CD14-positive monocyte (primary cell): Measurements from ENCODE around the gene C17orf78. TPM values are rescaled to one million over a fixed set of nuclear protein-coding genes. Genes with fewer than 3 reads are reported as not detected.

ENCODE experiments used
- DNase-seq, 3 donors: peaks; one replicate each; pipeline ENCODE4 v3.0.0-alpha.2; 2011 to 2022
- H2AFZ ChIP-seq: 2 replicates; pipeline ENCODE4 v1.6.0; 2012; ENCODE audit warnings: mild to moderate bottlenecking, low read depth, low read length, inconsistent platforms; ENCODE audit not compliant: insufficient read depth, poor library complexity, severe bottlenecking
- H3K27ac ChIP-seq, 2 donors: 1 replicate in 1 of 2; 2 replicates in 1 of 2; pipeline ENCODE4 v1.5.1; 2012 to 2013; ENCODE audit warnings: low read length in 2 of 2, control low read depth in 1 of 2, inconsistent platforms in 1 of 2, low read depth in 1 of 2, mild to moderate bottlenecking in 1 of 2
- H3K27me3 ChIP-seq, 2 donors: one replicate each; pipeline versions ENCODE4 v1.6.0 to v1.6.1; 2011 to 2013; ENCODE audit warnings: low read length in 2 of 2; ENCODE audit not compliant: control insufficient read depth in 2 of 2, insufficient read depth in 2 of 2
- H3K36me3 ChIP-seq, 2 donors: replicated peaks in 1 of 2; 1 replicate in 1 of 2; 2 replicates in 1 of 2; pipeline versions ENCODE4 v1.5.1 to v1.6.1; 2012 to 2013; ENCODE audit warnings: low read length in 2 of 2, control low read depth in 1 of 2, inconsistent platforms in 1 of 2, mild to moderate bottlenecking in 1 of 2; ENCODE audit not compliant: insufficient read depth in 2 of 2, control insufficient read depth in 1 of 2
- H3K4me1 ChIP-seq, 2 donors: 1 replicate in 1 of 2; 2 replicates in 1 of 2; pipeline versions ENCODE4 v1.5.1 to v1.6.1; 2012 to 2013; ENCODE audit warnings: low read length in 2 of 2, control low read depth in 1 of 2, inconsistent platforms in 1 of 2, mild to moderate bottlenecking in 1 of 2, moderate library complexity in 1 of 2; ENCODE audit not compliant: insufficient read depth in 2 of 2, control insufficient read depth in 1 of 2
- H3K4me2 ChIP-seq: replicated peaks from 2 replicates; pipeline ENCODE3; 2012; ENCODE audit warnings: low read length, moderate library complexity, mild to moderate bottlenecking; ENCODE audit not compliant: poor library complexity, severe bottlenecking; ENCODE audit errors: extremely low read depth
- H3K4me3 ChIP-seq, 3 experiments: fragments of 200-600 bp in 1 of 3; sonication (generic) in 1 of 3; replicated peaks in 1 of 3; 1 replicate in 2 of 3; 2 replicates in 1 of 3; pipeline ENCODE4 v1.5.1; 2011 to 2013; ENCODE audit warnings: low read length in 3 of 3, mild to moderate bottlenecking in 3 of 3, control low read depth in 2 of 3, low read depth in 2 of 3, inconsistent platforms in 1 of 3, moderate library complexity in 1 of 3
- H3K79me2 ChIP-seq: 2 replicates; pipeline ENCODE4 v1.6.0; 2012; ENCODE audit warnings: mild to moderate bottlenecking, control low read depth, inconsistent platforms, low read length, moderate library complexity; ENCODE audit not compliant: insufficient read depth
- H3K9ac ChIP-seq: 2 replicates; pipeline ENCODE4 v1.6.0; 2017; ENCODE audit warnings: low read length, mild to moderate bottlenecking; ENCODE audit not compliant: insufficient read depth, poor library complexity, severe bottlenecking
- H3K9me3 ChIP-seq, 2 donors: replicated peaks in 1 of 2; 1 replicate in 1 of 2; 2 replicates in 1 of 2; pipeline versions ENCODE4 v1.5.1 to v1.6.1; 2012 to 2013; ENCODE audit warnings: low read length in 2 of 2, control low read depth in 1 of 2; ENCODE audit not compliant: control insufficient read depth in 1 of 2, insufficient read depth in 1 of 2
- H4K20me1 ChIP-seq: 2 replicates; pipeline ENCODE4 v1.6.0; 2012; ENCODE audit warnings: mild to moderate bottlenecking, low read length, control low read depth, moderate library complexity; ENCODE audit not compliant: insufficient read depth
- H3K27ac Mint-ChIP-seq, 7 donors: one replicate each; pipeline ENCODE4 v1.8.0; 2020; ENCODE audit warnings: mild to moderate bottlenecking in 7 of 7, mixed read lengths in 7 of 7, moderate library complexity in 6 of 7, inconsistent platforms in 2 of 7
- H3K27me3 Mint-ChIP-seq, 3 donors: one replicate each; pipeline ENCODE4 v1.8.0; 2021 to 2022; ENCODE audit warnings: low read depth in 3 of 3, mild to moderate bottlenecking in 3 of 3, mixed read lengths in 3 of 3, moderate library complexity in 3 of 3, inconsistent platforms in 1 of 3
- H3K36me3 Mint-ChIP-seq, 2 donors: one replicate each; pipeline ENCODE4 v1.8.0; 2020; ENCODE audit warnings: mixed read lengths in 2 of 2, inconsistent platforms in 1 of 2, mild to moderate bottlenecking in 1 of 2
- H3K4me1 Mint-ChIP-seq: one replicate; pipeline ENCODE4 v1.8.0; 2020; ENCODE audit warnings: mild to moderate bottlenecking, mixed read lengths
- H3K4me3 Mint-ChIP-seq, 2 donors: one replicate each; pipeline ENCODE4 v1.8.0; 2020; ENCODE audit warnings: mild to moderate bottlenecking in 2 of 2, mixed read lengths in 2 of 2, moderate library complexity in 1 of 2
- H3K9me3 Mint-ChIP-seq, 7 donors: one replicate each; pipeline ENCODE4 v1.8.0; 2020 to 2022; ENCODE audit warnings: mixed read lengths in 7 of 7, mild to moderate bottlenecking in 6 of 7, moderate library complexity in 6 of 7, inconsistent platforms in 2 of 7
- WGBS: methylation state at CpG from one replicate; pipeline ENCODE4 v1.1.5; 2013; ENCODE audit warnings: missing lambda C conversion rate; ENCODE audit not compliant: insufficient coverage; 5-methylcytosine and 5-hydroxymethylcytosine counted together
- intact Hi-C, 2 donors: fragments of 100-400 bp; cut with micrococcal nuclease; formaldehyde crosslinking; loops; one replicate each; pipeline versions ENCODE4 v1.15.0 to v1.15.1; 2023
- polyA plus RNA-seq, 3 donors: library from polyadenylated mRNA; depleted of rRNA in 1 of 3; unstranded in 2 of 3; stranded (reverse) in 1 of 3; fragments of 300-500 nt in 2 of 3; fragments of >200 nt in 1 of 3; fragmentation: Illumina TruSeq in 2 of 3; gene quantifications; 1 replicate in 2 of 3; 2 replicates in 1 of 3; pipeline ENCODE4 v1.2.3, GENCODE V29; 2012 to 2021
- TF ChIP-seq, protein P1 (sequence below): fragments of 200-600 bp; IDR thresholded peaks from one replicate; pipeline ENCODE4 v1.8.0; 2022; ENCODE audit warnings: antibody characterized with exemption, mild to moderate bottlenecking

The C17orf78 gene
- polyA plus RNA-seq, 3 donors: not detected

GRCh38 chr17:37425268-37425667 lies 49.5 kb downstream of the C17orf78 start:
- peaks cover 8% of the 10 kb centered on the region for H4K20me1 ChIP-seq
- H3K27ac ChIP-seq: no peak overlapping the region
- TF ChIP-seq, protein P1, sequence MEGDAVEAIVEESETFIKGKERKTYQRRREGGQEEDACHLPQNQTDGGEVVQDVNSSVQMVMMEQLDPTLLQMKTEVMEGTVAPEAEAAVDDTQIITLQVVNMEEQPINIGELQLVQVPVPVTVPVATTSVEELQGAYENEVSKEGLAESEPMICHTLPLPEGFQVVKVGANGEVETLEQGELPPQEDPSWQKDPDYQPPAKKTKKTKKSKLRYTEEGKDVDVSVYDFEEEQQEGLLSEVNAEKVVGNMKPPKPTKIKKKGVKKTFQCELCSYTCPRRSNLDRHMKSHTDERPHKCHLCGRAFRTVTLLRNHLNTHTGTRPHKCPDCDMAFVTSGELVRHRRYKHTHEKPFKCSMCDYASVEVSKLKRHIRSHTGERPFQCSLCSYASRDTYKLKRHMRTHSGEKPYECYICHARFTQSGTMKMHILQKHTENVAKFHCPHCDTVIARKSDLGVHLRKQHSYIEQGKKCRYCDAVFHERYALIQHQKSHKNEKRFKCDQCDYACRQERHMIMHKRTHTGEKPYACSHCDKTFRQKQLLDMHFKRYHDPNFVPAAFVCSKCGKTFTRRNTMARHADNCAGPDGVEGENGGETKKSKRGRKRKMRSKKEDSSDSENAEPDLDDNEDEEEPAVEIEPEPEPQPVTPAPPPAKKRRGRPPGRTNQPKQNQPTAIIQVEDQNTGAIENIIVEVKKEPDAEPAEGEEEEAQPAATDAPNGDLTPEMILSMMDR: no peak
- intact Hi-C loops: no loop called here
- H3K4me1 ChIP-seq: no peaks in the 10 kb centered on the region
- H3K36me3 ChIP-seq: peaks cover 56 to 91% of the 10 kb centered on the region in 2 donors
- Mint-ChIP-seq H3K27ac (no peak overlapping the region), H3K4me3 (no peak overlapping the region), H3K9me3 (no peaks in the 10 kb centered on the region), H3K4me1 (no peaks in the 10 kb centered on the region), H3K36me3 (peaks cover 64 to 84% of the 10 kb centered on the region in 2 donors), H3K27me3 (no peaks in the 10 kb centered on the region)
- H3K9me3 ChIP-seq: no peaks in the 10 kb centered on the region
- DNase-seq: no peak
- WGBS: 100% methylated on average over 1 of the region's 1 CpG
- peaks cover 8% of the 10 kb centered on the region for H3K79me2 ChIP-seq
- no peak overlapping the region for H3K9ac ChIP-seq
- H3K4me2 ChIP-seq: no peak overlapping the region
- H3K4me3 ChIP-seq: no peak overlapping the region
- no peak overlapping the region for H2AFZ ChIP-seq
- H3K27me3 ChIP-seq: no peaks in the 10 kb centered on the region

GRCh38 chr17:37429039-37429438 lies 53.3 kb downstream of the C17orf78 start:
- Histone ChIP-seq H3K4me3 (no peak overlapping the region), H3K27me3 (no peaks in the 10 kb centered on the region), H3K4me2 (no peak overlapping the region), H3K9ac (no peak overlapping the region), H3K36me3 (peaks cover 56 to 97% of the 10 kb centered on the region in 2 donors), H3K27ac (no peak overlapping the region), H3K79me2 (peaks cover 19% of the 10 kb centered on the region), H4K20me1 (peaks cover 12% of the 10 kb centered on the region), H3K4me1 (no peaks in the 10 kb centered on the region), H2AFZ (no peak overlapping the region), H3K9me3 (no peaks in the 10 kb centered on the region)
- Mint-ChIP-seq H3K36me3 (peaks cover 65 to 90% of the 10 kb centered on the region in 2 donors), H3K27me3 (peaks cover 0 to 3% (median 0%) of the 10 kb centered on the region in 3 donors), H3K27ac (peak overlapping the region in 1 of 7 donors; percentile 16), H3K4me3 (no peak overlapping the region), H3K4me1 (no peaks in the 10 kb centered on the region), H3K9me3 (no peaks in the 10 kb centered on the region)
- intact Hi-C loops: no loop called here
- TF ChIP-seq, protein P1: no peak
- DNase-seq: no peak
- WGBS: 100% methylated on average over 1 of the region's 3 CpGs
